ENCODE results near the gene TRMU.

DNA sequence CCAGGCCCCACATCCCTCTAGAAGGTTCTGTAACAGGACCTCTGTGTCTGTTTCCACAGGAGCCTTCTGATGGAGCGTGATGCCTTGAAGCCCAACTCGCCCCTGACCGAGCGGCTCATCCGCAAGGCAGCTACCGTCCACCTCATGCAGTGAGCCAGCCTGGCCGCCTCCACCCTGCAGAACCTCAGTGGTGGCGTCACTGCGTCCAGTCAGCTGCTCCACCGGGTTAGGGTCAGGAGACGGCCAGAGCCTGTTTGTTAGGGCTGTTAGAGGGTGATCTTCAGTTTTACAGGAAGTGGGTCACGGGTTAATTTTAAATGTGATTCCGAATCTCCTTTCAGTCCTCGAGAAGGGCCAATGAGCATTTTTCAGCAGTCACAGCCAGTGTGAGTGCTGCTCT is 42.8 kb upstream of the TRMU start:
- TF ChIP-seq, protein P1, sequence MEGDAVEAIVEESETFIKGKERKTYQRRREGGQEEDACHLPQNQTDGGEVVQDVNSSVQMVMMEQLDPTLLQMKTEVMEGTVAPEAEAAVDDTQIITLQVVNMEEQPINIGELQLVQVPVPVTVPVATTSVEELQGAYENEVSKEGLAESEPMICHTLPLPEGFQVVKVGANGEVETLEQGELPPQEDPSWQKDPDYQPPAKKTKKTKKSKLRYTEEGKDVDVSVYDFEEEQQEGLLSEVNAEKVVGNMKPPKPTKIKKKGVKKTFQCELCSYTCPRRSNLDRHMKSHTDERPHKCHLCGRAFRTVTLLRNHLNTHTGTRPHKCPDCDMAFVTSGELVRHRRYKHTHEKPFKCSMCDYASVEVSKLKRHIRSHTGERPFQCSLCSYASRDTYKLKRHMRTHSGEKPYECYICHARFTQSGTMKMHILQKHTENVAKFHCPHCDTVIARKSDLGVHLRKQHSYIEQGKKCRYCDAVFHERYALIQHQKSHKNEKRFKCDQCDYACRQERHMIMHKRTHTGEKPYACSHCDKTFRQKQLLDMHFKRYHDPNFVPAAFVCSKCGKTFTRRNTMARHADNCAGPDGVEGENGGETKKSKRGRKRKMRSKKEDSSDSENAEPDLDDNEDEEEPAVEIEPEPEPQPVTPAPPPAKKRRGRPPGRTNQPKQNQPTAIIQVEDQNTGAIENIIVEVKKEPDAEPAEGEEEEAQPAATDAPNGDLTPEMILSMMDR (IDR thresholded peaks at IDR 0.05), result no peak
- TF ChIP-seq EZH2phosphoT487 (IDR thresholded peaks at IDR 0.05) (no peak), EZH2 (IDR thresholded peaks at IDR 0.05) (no peak)

Measured in neural progenitor cell (in vitro differentiated cells).